Activated CD4-positive, alpha-beta T cell treated with anti-CD3 and anti-CD28 coated beads for 24 hours (primary cell): ENCODE measurements around the gene LTB.

Source experiments
- DNase-seq, 2 donors: peaks; one replicate each; pipeline ENCODE4 v3.0.0-alpha.2; 2020; ENCODE audit warnings: low read depth in 2 of 2

The LTB gene

GRCh38 chr6:31531162-31531561, 51.1 kb downstream of the LTB start:
- DNase-seq: no peak

GRCh38 chr6:31530659-31531058, 51.6 kb downstream of the LTB start:
- DNase-seq: no peak
